GM13976 (cell line): Measurements from ENCODE around the gene MGAT5.

Experiments
- DNase-seq: peaks from one replicate; pipeline ENCODE4 v3.0.0; 2012; ENCODE audit warnings: low spot score
- in situ Hi-C: fragments of 300-500 bp; cut with MboI; formaldehyde crosslinking; loops from one replicate; pipeline ENCODE4 v1.12.0; 2022; ENCODE audit warnings: low sequenced_read_pairs, mixed read lengths, inconsistent platforms; ENCODE audit not compliant: unreplicated experiment
- TF ChIP-seq, protein P1 (sequence below): IDR thresholded peaks from 2 replicates; pipeline ENCODE4 v1.5.1; 2012; ENCODE audit warnings: borderline replicate concordance, mild to moderate bottlenecking; ENCODE audit not compliant: insufficient read depth; ENCODE audit errors: extremely low read depth, missing control alignments, control extremely low read depth

The MGAT5 gene

DNA sequence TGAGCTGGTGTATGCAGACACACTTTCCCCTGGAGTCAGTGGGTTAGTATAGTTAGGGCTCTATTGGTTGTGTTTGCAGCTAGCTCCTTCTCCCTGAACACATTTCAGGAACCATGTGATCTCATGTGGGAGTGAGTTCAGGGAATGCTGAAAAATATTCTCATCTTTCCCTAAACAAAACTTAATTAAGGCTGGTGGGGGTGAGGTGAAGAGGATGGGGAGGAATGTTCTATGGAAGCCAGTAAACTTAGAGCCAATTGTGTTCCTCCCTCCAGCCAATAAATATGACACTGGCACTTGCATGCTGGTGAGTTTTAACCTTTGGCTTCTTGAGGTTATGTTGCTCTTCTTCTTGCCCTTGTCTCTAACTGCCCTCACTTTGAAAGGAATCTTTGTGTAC is 952 bp downstream of the MGAT5 start:
- DNase-seq = no peak
- in situ Hi-C loops = no loop called here
- TF ChIP-seq, protein P1, sequence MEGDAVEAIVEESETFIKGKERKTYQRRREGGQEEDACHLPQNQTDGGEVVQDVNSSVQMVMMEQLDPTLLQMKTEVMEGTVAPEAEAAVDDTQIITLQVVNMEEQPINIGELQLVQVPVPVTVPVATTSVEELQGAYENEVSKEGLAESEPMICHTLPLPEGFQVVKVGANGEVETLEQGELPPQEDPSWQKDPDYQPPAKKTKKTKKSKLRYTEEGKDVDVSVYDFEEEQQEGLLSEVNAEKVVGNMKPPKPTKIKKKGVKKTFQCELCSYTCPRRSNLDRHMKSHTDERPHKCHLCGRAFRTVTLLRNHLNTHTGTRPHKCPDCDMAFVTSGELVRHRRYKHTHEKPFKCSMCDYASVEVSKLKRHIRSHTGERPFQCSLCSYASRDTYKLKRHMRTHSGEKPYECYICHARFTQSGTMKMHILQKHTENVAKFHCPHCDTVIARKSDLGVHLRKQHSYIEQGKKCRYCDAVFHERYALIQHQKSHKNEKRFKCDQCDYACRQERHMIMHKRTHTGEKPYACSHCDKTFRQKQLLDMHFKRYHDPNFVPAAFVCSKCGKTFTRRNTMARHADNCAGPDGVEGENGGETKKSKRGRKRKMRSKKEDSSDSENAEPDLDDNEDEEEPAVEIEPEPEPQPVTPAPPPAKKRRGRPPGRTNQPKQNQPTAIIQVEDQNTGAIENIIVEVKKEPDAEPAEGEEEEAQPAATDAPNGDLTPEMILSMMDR = no peak

DNA sequence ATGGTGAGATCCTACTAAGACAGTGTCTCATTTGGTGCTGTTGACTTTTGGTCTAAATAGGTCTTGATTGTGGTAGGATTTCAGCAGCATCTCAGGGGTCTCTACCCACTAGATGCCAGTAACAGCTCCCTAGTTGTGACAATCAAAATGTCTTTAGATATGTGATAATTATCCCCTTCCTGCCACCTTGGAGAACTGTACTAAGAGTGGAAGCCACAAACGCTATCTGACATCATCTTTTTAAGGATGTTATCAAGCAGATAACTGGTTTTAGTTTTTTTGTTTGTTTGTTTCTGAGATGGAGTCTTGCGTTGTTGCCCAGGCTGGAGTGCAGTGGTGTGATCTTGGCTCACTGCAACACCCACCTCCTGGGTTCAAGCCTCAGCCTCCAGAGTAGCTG is 3.1 kb downstream of the MGAT5 start:
- TF ChIP-seq, protein P1 = no peak
- DNase-seq = no peak
- in situ Hi-C loops = no loop called here

DNA sequence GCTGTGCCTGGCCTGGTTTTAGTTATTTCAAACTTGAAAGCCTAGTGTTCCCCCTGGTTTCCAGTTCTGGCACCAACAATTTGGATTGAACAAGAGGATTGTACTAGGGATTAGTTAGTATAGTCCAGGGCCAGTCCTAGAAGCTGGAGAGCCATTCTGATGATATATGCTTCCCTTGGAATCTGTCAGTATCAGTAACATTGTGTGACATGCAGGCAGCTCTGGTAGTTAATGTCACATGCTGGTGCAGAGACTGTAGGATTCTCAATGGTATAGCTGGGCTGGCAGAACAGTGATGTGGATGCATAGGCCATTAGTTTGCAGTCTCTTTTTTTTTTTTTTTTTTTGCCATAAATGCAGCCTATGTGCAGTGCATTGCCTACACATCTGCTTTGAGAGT is 3.6 kb downstream of the MGAT5 start:
- TF ChIP-seq, protein P1 = no peak
- in situ Hi-C loops = no loop called here
- DNase-seq = no peak

DNA sequence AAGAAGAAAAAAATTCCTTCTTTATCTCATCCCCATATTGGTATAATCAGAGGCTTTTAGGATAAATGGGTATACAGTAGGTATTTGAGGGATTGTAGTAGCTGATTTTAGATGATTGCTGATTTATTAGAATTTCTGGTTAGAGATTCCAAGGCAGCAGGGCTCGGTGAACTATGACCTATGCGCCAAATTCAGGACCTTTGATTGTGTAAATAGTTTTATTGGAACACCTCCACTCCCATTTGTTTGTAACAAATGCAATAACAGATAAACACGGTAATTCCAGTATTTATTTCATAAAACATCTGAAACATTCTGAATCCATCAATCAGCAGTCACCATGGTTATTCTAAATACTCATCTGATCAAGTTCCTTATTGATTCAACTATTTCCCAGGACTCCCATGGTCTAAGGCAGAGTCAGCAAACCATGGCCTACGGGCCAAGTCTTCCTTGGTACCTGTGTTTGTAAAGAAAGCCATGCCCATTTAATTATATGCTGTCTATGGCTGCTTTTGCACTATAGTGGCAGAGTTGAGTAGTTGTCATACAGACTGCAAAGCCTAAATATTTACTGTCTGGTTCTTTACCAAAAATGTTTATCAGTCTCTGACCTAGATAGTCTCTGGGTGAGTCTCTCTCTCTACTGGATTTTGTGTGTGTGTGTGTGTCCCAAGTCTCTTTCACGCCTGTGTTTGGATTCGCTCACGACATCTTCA is 4.3 kb downstream of the MGAT5 start:
- TF ChIP-seq, protein P1 = no peak
- in situ Hi-C loops = no loop called here
- DNase-seq = no peak

DNA sequence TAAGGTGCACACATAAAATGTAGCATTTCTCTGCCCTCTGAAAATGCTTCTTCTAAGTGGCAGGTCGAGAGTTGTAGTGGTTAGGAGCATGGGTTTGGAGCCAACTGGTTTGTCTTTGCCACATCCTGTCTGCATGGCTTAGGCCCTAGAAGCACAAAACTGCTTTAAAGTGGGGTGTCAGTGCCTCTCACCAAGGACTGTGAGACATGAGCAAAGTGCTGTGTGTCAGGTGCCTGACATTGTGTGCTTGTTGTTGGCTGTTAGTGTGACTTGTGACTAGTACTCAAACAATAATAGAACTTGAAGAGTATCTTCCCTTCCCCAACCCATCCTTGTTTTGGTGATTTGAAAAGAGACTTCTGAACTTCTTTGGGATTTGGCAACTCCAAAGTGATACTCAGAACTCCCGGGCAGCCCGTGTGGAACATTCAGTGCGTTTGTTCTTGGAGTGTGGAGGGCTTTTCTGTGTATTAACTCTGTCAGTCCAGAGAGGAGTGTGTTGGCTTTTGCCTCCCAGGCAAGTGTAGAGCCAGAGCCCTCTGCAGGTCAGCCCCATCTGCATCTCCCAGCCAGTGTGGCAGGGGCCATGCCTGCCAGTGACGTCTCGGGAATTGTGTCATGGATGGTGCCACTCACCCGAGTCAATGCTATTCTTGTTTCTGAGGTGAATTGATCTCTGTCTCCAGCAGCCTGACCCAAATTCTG is 5.0 kb downstream of the MGAT5 start:
- DNase-seq = no peak
- in situ Hi-C loops = no loop called here
- TF ChIP-seq, protein P1 = no peak

DNA sequence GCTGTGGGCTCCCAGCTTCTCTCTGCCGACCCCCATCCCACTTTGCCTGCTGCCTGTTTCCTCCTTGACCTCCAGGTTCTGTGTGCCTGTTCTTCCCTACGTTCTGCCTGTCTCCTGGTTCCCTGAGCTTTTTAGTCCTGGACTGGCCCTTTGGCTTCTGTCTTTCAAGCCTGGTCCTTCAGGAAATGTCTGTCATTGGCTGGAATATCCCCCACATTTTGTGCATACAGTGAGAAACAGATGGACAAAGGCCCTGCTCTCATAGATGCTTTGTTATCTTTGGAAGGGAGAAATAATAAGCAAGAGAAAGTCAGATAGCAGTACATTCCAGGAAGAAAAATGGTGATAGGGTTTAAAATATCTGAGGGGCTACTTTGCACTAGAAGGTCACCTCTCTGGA is 5.7 kb downstream of the MGAT5 start:
- DNase-seq = no peak
- in situ Hi-C loops = no loop called here
- TF ChIP-seq, protein P1 = no peak
